ENCODE results near the gene KCNJ12.

Gene KCNJ12

GRCh38 chr17:21369395-21369794 is 6.8 kb upstream of the KCNJ12 start:
- no peak overlapping the region for H3K4me3 Mint-ChIP-seq
- ATAC-seq (replicated peaks) = no peak
- H3K27me3 Mint-ChIP-seq = peaks cover 33 to 44% of the 10 kb centered on the region in 2 donors
- H3K4me1 Mint-ChIP-seq = peaks cover 28 to 44% of the 10 kb centered on the region in 2 donors
- H3K9me3 Mint-ChIP-seq = no peaks in the 10 kb centered on the region
- H3K36me3 Mint-ChIP-seq = no peaks in the 10 kb centered on the region
- no peak for DNase-seq
- no peak overlapping the region for H3K27ac Mint-ChIP-seq

- Mint-ChIP-seq H3K27ac (no peak overlapping the region), H3K4me1 (peaks cover 30 to 49% of the 10 kb centered on the region in 2 donors), H3K27me3 (peaks cover 37 to 51% of the 10 kb centered on the region in 2 donors), H3K36me3 (no peaks in the 10 kb centered on the region), H3K9me3 (no peaks in the 10 kb centered on the region), H3K4me3 (no peak overlapping the region)
- DNase-seq (no peak), ATAC-seq (replicated peaks) (no peak)
Measured at GRCh38 chr17:21370430-21370829, 5.7 kb upstream of the KCNJ12 start.

GRCh38 chr17:21371511-21372081 is 4.6 kb upstream of the KCNJ12 start:
- H3K9me3 Mint-ChIP-seq = no peaks in the 10 kb centered on the region
- H3K4me3 Mint-ChIP-seq = no peak overlapping the region
- peaks cover 45 to 61% of the 10 kb centered on the region in 2 donors for H3K27me3 Mint-ChIP-seq
- H3K4me1 Mint-ChIP-seq = peaks cover 34 to 60% of the 10 kb centered on the region in 2 donors
- no peak overlapping the region for H3K27ac Mint-ChIP-seq
- H3K36me3 Mint-ChIP-seq = no peaks in the 10 kb centered on the region
- ATAC-seq (replicated peaks) (no peak), DNase-seq (no peak)

- no peaks in the 10 kb centered on the region for H3K36me3 Mint-ChIP-seq
- H3K4me3 Mint-ChIP-seq = no peak overlapping the region
- H3K4me1 Mint-ChIP-seq = peaks cover 39 to 66% of the 10 kb centered on the region in 2 donors
- DNase-seq = no peak
- ATAC-seq (replicated peaks) = no peak
- H3K27me3 Mint-ChIP-seq = peaks cover 45 to 68% of the 10 kb centered on the region in 2 donors
- no peak overlapping the region for H3K27ac Mint-ChIP-seq
- H3K9me3 Mint-ChIP-seq = no peaks in the 10 kb centered on the region
Measured at GRCh38 chr17:21372256-21372954, 3.8 kb upstream of the KCNJ12 start.

GRCh38 chr17:21373036-21373435 is 3.1 kb upstream of the KCNJ12 start:
- Mint-ChIP-seq H3K27ac (no peak overlapping the region), H3K27me3 (peaks cover 49 to 74% of the 10 kb centered on the region in 2 donors), H3K4me3 (no peak overlapping the region), H3K36me3 (no peaks in the 10 kb centered on the region), H3K4me1 (peaks cover 43 to 73% of the 10 kb centered on the region in 2 donors), H3K9me3 (no peaks in the 10 kb centered on the region)
- peak; percentile 55 to 57 for ATAC-seq (replicated peaks)
- no peak for DNase-seq

GRCh38 chr17:21373696-21374440 is 2.3 kb upstream of the KCNJ12 start:
- Mint-ChIP-seq H3K4me3 (no peak overlapping the region), H3K4me1 (peaks cover 38 to 72% of the 10 kb centered on the region in 2 donors), H3K36me3 (no peaks in the 10 kb centered on the region), H3K27ac (no peak overlapping the region), H3K9me3 (no peaks in the 10 kb centered on the region), H3K27me3 (peaks cover 51 to 78% of the 10 kb centered on the region in 2 donors)
- DNase-seq (no peak), ATAC-seq (replicated peaks) (peak in 1 of 2 donors; percentile 3)

GRCh38 chr17:21374441-21375161 is 1.6 kb upstream of the KCNJ12 start:
- Mint-ChIP-seq H3K4me3 (no peak overlapping the region), H3K36me3 (no peaks in the 10 kb centered on the region), H3K4me1 (peaks cover 32 to 65% of the 10 kb centered on the region in 2 donors), H3K27me3 (peaks cover 51 to 84% of the 10 kb centered on the region in 2 donors), H3K27ac (no peak overlapping the region), H3K9me3 (no peaks in the 10 kb centered on the region)
- ATAC-seq (replicated peaks) = peak; percentile 12 to 31
- DNase-seq = peak; percentile 16

- peak overlapping the region; percentile 31 for H3K27ac Mint-ChIP-seq
- peaks cover 52 to 86% of the 10 kb centered on the region in 2 donors for H3K27me3 Mint-ChIP-seq
- peak overlapping the region in 1 of 2 donors; percentile 12 for H3K4me3 Mint-ChIP-seq
- no peaks in the 10 kb centered on the region for H3K36me3 Mint-ChIP-seq
- H3K9me3 Mint-ChIP-seq = no peaks in the 10 kb centered on the region
- ATAC-seq (replicated peaks) = no peak
- H3K4me1 Mint-ChIP-seq = peaks cover 32 to 63% of the 10 kb centered on the region in 2 donors
- no peak for DNase-seq
Measured at GRCh38 chr17:21375162-21375560, 996 bp upstream of the KCNJ12 start.

- no peak for DNase-seq
- Mint-ChIP-seq H3K27ac (no peak overlapping the region), H3K4me1 (peaks cover 32 to 58% of the 10 kb centered on the region in 2 donors), H3K36me3 (no peaks in the 10 kb centered on the region), H3K4me3 (peak overlapping the region; percentile 70 to 74), H3K9me3 (no peaks in the 10 kb centered on the region), H3K27me3 (peaks cover 56 to 81% of the 10 kb centered on the region in 2 donors)
- no peak for ATAC-seq (replicated peaks)
Measured at GRCh38 chr17:21375757-21376080, 438 bp upstream of the KCNJ12 start.

GRCh38 chr17:21376759-21377690 is 868 bp downstream of the KCNJ12 start:
- Mint-ChIP-seq H3K27me3 (peaks cover 60 to 78% of the 10 kb centered on the region in 2 donors), H3K4me3 (peak overlapping the region; percentile 57 to 74), H3K4me1 (peaks cover 32 to 57% of the 10 kb centered on the region in 2 donors), H3K9me3 (no peaks in the 10 kb centered on the region), H3K36me3 (no peaks in the 10 kb centered on the region), H3K27ac (peak overlapping the region; percentile 14)
- no peak for DNase-seq
- ATAC-seq (replicated peaks) = no peak

- DNase-seq = no peak
- Mint-ChIP-seq H3K4me1 (peaks cover 26 to 49% of the 10 kb centered on the region in 2 donors), H3K27ac (no peak overlapping the region), H3K27me3 (peaks cover 57 to 69% of the 10 kb centered on the region in 2 donors), H3K9me3 (no peaks in the 10 kb centered on the region), H3K36me3 (no peaks in the 10 kb centered on the region), H3K4me3 (peak overlapping the region; percentile 57 to 74)
- no peak for ATAC-seq (replicated peaks)
Measured at GRCh38 chr17:21377705-21378396, 1.7 kb downstream of the KCNJ12 start.

GRCh38 chr17:21378553-21378952 is 2.4 kb downstream of the KCNJ12 start:
- ATAC-seq (replicated peaks) (no peak), DNase-seq (no peak)
- Mint-ChIP-seq H3K36me3 (no peaks in the 10 kb centered on the region), H3K27me3 (peaks cover 51 to 62% of the 10 kb centered on the region in 2 donors), H3K27ac (no peak overlapping the region), H3K4me1 (peaks cover 20 to 42% of the 10 kb centered on the region in 2 donors), H3K9me3 (no peaks in the 10 kb centered on the region), H3K4me3 (peak overlapping the region in 1 of 2 donors; percentile 74)
